ENCODE measurements around the gene IL7R.

GRCh38 chr5:35869685-35870277 is 13.1 kb downstream of the IL7R start:
- TF ChIP-seq, protein P1, sequence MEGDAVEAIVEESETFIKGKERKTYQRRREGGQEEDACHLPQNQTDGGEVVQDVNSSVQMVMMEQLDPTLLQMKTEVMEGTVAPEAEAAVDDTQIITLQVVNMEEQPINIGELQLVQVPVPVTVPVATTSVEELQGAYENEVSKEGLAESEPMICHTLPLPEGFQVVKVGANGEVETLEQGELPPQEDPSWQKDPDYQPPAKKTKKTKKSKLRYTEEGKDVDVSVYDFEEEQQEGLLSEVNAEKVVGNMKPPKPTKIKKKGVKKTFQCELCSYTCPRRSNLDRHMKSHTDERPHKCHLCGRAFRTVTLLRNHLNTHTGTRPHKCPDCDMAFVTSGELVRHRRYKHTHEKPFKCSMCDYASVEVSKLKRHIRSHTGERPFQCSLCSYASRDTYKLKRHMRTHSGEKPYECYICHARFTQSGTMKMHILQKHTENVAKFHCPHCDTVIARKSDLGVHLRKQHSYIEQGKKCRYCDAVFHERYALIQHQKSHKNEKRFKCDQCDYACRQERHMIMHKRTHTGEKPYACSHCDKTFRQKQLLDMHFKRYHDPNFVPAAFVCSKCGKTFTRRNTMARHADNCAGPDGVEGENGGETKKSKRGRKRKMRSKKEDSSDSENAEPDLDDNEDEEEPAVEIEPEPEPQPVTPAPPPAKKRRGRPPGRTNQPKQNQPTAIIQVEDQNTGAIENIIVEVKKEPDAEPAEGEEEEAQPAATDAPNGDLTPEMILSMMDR (IDR thresholded peaks at IDR 0.05), result no peak
- TF ChIP-seq ZFX (IDR thresholded peaks at IDR 0.05; ENCODE audit: borderline replicate concordance), result no peak

Data from 22Rv1 (cell line).